GM12878 (cell line): ENCODE measurements around the gene OSCP1. TPM values are rescaled to one million over a fixed set of nuclear protein-coding genes. Genes with fewer than 3 reads are reported as not detected.

Experiments
- BACH1 ChIP-seq: fragments of 450-650 bp; IDR thresholded peaks from 2 replicates; pipeline ENCODE4 v1.6.1; 2017; ENCODE audit warnings: mild to moderate bottlenecking, borderline replicate concordance
- BHLHE40 ChIP-seq, 2 experiments: fragments of 450-650 bp in 1 of 2; IDR thresholded peaks; 2 replicates each; pipeline ENCODE4 v1.6.1; 2011 to 2017; ENCODE audit warnings: low read depth in 2 of 2, borderline replicate concordance in 1 of 2, improper control_type of control experiment in 1 of 2, low read length in 1 of 2, mild to moderate bottlenecking in 1 of 2
- CREM ChIP-seq: IDR thresholded peaks from 2 replicates; pipeline ENCODE4 v1.6.1; 2014; ENCODE audit warnings: antibody characterized with exemption, low read depth
- FOS ChIP-seq: IDR thresholded peaks from 3 replicates; pipeline ENCODE4 v1.6.1; 2011; ENCODE audit warnings: borderline replicate concordance; ENCODE audit not compliant: insufficient read length; ENCODE audit errors: extremely low read depth
- HCFC1 ChIP-seq: fragments of 150-350 bp; IDR thresholded peaks from 2 replicates; pipeline ENCODE4 v1.6.1; 2014; ENCODE audit warnings: low read length
- LARP7 ChIP-seq: fragments of 450-650 bp; IDR thresholded peaks from 2 replicates; pipeline ENCODE4 v1.6.1; 2017; ENCODE audit warnings: mild to moderate bottlenecking
- NR2C1 ChIP-seq: fragments of 450-650 bp; IDR thresholded peaks from 2 replicates; pipeline ENCODE4 v1.6.1; 2017; ENCODE audit warnings: antibody characterized with exemption, mild to moderate bottlenecking, moderate library complexity
- RAD21 ChIP-seq: IDR thresholded peaks from 2 replicates; pipeline ENCODE4 v1.6.1; 2011; ENCODE audit warnings: mild to moderate bottlenecking, low read depth, low read length, moderate library complexity; ENCODE audit not compliant: insufficient read depth
- SIN3A ChIP-seq: IDR thresholded peaks from 2 replicates; pipeline ENCODE4 v1.6.1; 2012; ENCODE audit warnings: low read depth, low read length, improper control_type of control experiment
- SP1 ChIP-seq: IDR thresholded peaks from one replicate; pipeline ENCODE4 v1.6.1; 2011; ENCODE audit warnings: low read depth, low read length
- STAT3 ChIP-seq: IDR thresholded peaks from 2 replicates; pipeline ENCODE4 v1.6.1; 2011; ENCODE audit warnings: low read depth, low read length, improper control_type of control experiment
- TARDBP ChIP-seq: IDR thresholded peaks from 2 replicates; pipeline ENCODE4 v1.6.1; 2016; ENCODE audit warnings: borderline replicate concordance
- TCF3 ChIP-seq: IDR thresholded peaks from 2 replicates; pipeline ENCODE4 v1.6.1; 2012; ENCODE audit warnings: low read depth, mild to moderate bottlenecking, low read length, borderline replicate concordance; ENCODE audit not compliant: insufficient read depth
- polyA plus RNA-seq, 11 experiments: library from polyadenylated mRNA; depleted of rRNA in 4 of 11; unstranded in 6 of 11; stranded (reverse) in 5 of 11; fragments of >200 nt; fragmentation: Nextera tagmentation in 4 of 11; fragmentation: Illumina TruSeq in 1 of 11; extraction: Ambion mirVana in 4 of 11; extraction: Trizol in 1 of 11; gene quantifications; 1 replicate in 1 of 11; 2 replicates in 10 of 11; pipeline versions ENCODE4 v1.2.1 to v1.2.3, GENCODE V29; 2011 to 2016; ENCODE audit warnings: inconsistent platforms in 2 of 11, missing spikeins in 2 of 11, low read depth in 1 of 11
- total RNA-seq, 4 experiments: library from RNA; depleted of rRNA in 3 of 4; stranded (reverse); fragments of >200 nt in 3 of 4; fragmentation: Illumina TruSeq in 1 of 4; extraction: Trizol in 1 of 4; gene quantifications; 2 replicates each; pipeline versions ENCODE4 v1.2.1 to v1.2.3, GENCODE V29; 2013 to 2021
- TF ChIP-seq, protein P1 (sequence below): fragments of 450-650 bp; IDR thresholded peaks from 2 replicates; pipeline ENCODE4 v1.6.1; 2018; ENCODE audit warnings: mild to moderate bottlenecking, low read depth, moderate library complexity; ENCODE audit not compliant: partially characterized antibody
- TF ChIP-seq, protein P2 (sequence below): IDR thresholded peaks from 2 replicates; pipeline ENCODE4 v1.6.1; 2011; ENCODE audit warnings: mild to moderate bottlenecking, low read depth, low read length, moderate library complexity; ENCODE audit not compliant: insufficient replicate concordance
- TF ChIP-seq, protein P3 (sequence below): fragments of 450-650 bp; formaldehyde crosslinking; IDR thresholded peaks from 2 replicates; pipeline ENCODE4 v1.4.0; 2022; ENCODE audit warnings: mild to moderate bottlenecking, moderate library complexity
- TF ChIP-seq, protein P4 (sequence below): fragments of 450-650 bp; IDR thresholded peaks from 2 replicates; pipeline ENCODE4 v1.6.1; 2017; ENCODE audit warnings: mild to moderate bottlenecking, moderate library complexity

Gene OSCP1
- total and polyA plus RNA-seq, 10 of the 15 experiments (the other 5 are each of a cell fraction or from before 2014, with no cell fraction given) = 1.8 to 5.9 (median 3.0) TPM

DNA sequence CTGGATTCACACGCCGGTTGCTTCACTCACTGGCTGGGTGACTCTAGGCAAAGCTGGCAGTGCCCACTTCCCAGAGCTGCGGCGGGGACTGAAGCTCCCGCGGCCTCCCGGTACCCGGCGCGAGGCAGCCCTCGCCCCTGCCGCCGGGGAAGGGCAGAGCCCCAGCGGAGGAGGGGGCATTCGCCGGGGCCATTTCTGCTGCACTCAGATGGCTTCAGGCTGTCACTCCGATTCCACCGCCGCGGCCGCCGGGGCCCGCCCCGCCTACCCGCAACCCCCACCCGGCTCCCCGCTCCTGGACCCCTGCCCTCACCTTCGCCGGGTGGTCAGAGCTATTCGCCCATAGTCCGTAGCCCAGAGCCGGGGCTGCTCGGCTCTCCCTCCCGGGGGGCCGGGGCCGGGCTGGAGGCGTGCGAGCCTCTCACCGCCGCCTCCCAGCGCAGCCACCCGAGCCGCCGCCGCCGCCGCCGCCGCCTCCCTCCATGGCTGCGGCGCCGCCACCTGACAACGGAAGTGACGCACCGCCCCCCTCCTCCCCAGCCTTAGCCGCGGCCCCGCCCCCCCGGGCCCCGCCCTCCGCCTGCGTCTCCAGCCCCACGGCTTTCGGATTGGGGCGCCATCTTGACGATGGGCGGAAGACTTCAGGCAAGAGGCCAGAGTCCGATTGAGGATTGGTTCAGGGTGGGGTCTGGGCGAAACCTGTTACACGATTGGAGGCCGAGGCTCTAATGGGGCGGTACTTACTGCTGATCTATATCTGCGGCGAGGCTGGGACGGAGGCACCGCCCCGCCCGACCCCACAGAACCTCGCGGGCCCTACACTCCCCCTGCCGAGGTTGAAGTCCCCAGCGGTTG, 64.6 kb downstream of the OSCP1 start, which contains the start of gene STK40 (continued):
- no peak for TF ChIP-seq RAD21
- TF ChIP-seq LARP7 = peak; percentile 37; the same call in 1 of the 2 replicates
- TF ChIP-seq, protein P1, sequence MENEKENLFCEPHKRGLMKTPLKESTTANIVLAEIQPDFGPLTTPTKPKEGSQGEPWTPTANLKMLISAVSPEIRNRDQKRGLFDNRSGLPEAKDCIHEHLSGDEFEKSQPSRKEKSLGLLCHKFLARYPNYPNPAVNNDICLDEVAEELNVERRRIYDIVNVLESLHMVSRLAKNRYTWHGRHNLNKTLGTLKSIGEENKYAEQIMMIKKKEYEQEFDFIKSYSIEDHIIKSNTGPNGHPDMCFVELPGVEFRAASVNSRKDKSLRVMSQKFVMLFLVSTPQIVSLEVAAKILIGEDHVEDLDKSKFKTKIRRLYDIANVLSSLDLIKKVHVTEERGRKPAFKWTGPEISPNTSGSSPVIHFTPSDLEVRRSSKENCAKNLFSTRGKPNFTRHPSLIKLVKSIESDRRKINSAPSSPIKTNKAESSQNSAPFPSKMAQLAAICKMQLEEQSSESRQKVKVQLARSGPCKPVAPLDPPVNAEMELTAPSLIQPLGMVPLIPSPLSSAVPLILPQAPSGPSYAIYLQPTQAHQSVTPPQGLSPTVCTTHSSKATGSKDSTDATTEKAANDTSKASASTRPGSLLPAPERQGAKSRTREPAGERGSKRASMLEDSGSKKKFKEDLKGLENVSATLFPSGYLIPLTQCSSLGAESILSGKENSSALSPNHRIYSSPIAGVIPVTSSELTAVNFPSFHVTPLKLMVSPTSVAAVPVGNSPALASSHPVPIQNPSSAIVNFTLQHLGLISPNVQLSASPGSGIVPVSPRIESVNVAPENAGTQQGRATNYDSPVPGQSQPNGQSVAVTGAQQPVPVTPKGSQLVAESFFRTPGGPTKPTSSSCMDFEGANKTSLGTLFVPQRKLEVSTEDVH = peak; percentile 92
- TF ChIP-seq BHLHE40 (IDR thresholded peaks at IDR 0.05; ENCODE audit: borderline replicate concordance in 1 of 2, low read depth in 2 of 2, low read length in 1 of 2) = peak in 1 of 2 experiments; percentile 67; a peak in 2 of 4 replicates
- peak; percentile 98 for TF ChIP-seq SP1
- TF ChIP-seq TARDBP = peak; percentile 80
- TF ChIP-seq BACH1 = 0 out of 2 replicates have a peak, but pooled peaks have one; percentile 29
- TF ChIP-seq SIN3A = peak; percentile 36; the same call in 1 of the 2 replicates
- peak; percentile 80 for TF ChIP-seq FOS
- TF ChIP-seq, protein P2, sequence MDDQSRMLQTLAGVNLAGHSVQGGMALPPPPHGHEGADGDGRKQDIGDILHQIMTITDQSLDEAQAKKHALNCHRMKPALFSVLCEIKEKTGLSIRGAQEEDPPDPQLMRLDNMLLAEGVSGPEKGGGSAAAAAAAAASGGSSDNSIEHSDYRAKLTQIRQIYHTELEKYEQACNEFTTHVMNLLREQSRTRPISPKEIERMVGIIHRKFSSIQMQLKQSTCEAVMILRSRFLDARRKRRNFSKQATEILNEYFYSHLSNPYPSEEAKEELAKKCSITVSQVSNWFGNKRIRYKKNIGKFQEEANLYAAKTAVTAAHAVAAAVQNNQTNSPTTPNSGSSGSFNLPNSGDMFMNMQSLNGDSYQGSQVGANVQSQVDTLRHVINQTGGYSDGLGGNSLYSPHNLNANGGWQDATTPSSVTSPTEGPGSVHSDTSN = peak; percentile 29
- TF ChIP-seq NR2C1 = peak; percentile 75
- TF ChIP-seq, protein P3, sequence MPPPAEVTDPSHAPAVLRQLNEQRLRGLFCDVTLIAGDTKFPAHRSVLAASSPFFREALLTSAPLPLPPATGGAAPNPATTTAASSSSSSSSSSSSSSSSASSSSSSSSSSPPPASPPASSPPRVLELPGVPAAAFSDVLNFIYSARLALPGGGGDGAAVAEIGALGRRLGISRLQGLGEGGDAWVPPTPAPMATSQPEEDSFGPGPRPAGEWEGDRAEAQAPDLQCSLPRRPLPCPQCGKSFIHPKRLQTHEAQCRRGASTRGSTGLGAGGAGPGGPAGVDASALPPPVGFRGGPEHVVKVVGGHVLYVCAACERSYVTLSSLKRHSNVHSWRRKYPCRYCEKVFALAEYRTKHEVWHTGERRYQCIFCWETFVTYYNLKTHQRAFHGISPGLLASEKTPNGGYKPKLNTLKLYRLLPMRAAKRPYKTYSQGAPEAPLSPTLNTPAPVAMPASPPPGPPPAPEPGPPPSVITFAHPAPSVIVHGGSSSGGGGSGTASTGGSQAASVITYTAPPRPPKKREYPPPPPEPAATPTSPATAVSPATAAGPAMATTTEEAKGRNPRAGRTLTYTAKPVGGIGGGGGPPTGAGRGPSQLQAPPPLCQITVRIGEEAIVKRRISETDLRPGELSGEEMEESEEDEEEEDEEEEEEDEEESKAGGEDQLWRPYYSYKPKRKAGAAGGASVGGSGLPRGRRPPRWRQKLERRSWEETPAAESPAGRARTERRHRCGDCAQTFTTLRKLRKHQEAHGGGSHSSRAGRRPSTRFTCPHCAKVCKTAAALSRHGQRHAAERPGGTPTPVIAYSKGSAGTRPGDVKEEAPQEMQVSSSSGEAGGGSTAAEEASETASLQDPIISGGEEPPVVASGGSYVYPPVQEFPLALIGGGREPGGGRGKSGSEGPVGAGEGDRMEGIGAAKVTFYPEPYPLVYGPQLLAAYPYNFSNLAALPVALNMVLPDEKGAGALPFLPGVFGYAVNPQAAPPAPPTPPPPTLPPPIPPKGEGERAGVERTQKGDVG (CRISPR knock-in tag) = no peak
- TF ChIP-seq TCF3 = 0 out of 2 replicates have a peak, but pooled peaks have one; percentile 2
- TF ChIP-seq STAT3 = no peak
- peak; percentile 88 for TF ChIP-seq HCFC1
- TF ChIP-seq, protein P4, sequence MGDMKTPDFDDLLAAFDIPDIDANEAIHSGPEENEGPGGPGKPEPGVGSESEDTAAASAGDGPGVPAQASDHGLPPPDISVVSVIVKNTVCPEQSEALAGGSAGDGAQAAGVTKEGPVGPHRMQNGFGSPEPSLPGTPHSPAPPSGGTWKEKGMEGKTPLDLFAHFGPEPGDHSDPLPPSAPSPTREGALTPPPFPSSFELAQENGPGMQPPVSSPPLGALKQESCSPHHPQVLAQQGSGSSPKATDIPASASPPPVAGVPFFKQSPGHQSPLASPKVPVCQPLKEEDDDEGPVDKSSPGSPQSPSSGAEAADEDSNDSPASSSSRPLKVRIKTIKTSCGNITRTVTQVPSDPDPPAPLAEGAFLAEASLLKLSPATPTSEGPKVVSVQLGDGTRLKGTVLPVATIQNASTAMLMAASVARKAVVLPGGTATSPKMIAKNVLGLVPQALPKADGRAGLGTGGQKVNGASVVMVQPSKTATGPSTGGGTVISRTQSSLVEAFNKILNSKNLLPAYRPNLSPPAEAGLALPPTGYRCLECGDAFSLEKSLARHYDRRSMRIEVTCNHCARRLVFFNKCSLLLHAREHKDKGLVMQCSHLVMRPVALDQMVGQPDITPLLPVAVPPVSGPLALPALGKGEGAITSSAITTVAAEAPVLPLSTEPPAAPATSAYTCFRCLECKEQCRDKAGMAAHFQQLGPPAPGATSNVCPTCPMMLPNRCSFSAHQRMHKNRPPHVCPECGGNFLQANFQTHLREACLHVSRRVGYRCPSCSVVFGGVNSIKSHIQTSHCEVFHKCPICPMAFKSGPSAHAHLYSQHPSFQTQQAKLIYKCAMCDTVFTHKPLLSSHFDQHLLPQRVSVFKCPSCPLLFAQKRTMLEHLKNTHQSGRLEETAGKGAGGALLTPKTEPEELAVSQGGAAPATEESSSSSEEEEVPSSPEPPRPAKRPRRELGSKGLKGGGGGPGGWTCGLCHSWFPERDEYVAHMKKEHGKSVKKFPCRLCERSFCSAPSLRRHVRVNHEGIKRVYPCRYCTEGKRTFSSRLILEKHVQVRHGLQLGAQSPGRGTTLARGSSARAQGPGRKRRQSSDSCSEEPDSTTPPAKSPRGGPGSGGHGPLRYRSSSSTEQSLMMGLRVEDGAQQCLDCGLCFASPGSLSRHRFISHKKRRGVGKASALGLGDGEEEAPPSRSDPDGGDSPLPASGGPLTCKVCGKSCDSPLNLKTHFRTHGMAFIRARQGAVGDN = 0 out of 2 replicates have a peak, but pooled peaks have one; percentile 25
- TF ChIP-seq CREM = peak; percentile 88
